Tibial nerve (tissue), 4 donors: Measurements from ENCODE around the gene ROBO4.

ENCODE experiments used
- CTCF ChIP-seq, 5 experiments: fragments of 200-600 bp in 3 of 5; fragments of 450-650 bp in 2 of 5; sonication (generic) in 3 of 5; IDR thresholded peaks; one replicate each; pipeline ENCODE4 v1.5.1; 2016 to 2019; ENCODE audit warnings: antibody characterized with exemption in 5 of 5, mild to moderate bottlenecking in 3 of 5, moderate library complexity in 2 of 5
- EP300 ChIP-seq, 2 donors: sonication (generic); formaldehyde crosslinking; IDR thresholded peaks; one replicate each; pipeline ENCODE4 v1.6.1; 2017; ENCODE audit warnings: antibody characterized with exemption in 2 of 2, mild to moderate bottlenecking in 1 of 2
- POLR2A ChIP-seq, 2 donors: fragments of 450-650 bp; IDR thresholded peaks; one replicate each; pipeline ENCODE4 v1.6.1; 2017; ENCODE audit warnings: antibody characterized with exemption in 2 of 2, mild to moderate bottlenecking in 2 of 2, moderate library complexity in 2 of 2

GRCh38 chr11:124894606-124895430, 2.8 kb downstream of the ROBO4 start:
- TF ChIP-seq EP300 (IDR thresholded peaks at IDR 0.05) (no peak), CTCF (IDR thresholded peaks at IDR 0.05) (no peak), POLR2A (IDR thresholded peaks at IDR 0.05) (no peak)
